Breast epithelium (tissue), 4 donors: ENCODE measurements around the gene STX2. TPM values are rescaled to one million over a fixed set of nuclear protein-coding genes. Genes with fewer than 3 reads are reported as not detected.

Experiments
- DNase-seq, 2 donors: peaks; one replicate each; pipeline ENCODE4 v3.0.0-alpha.2; 2019; ENCODE audit warnings: low spot score in 2 of 2
- H3K27ac ChIP-seq, 2 donors: fragments of 200-600 bp; sonication (generic) in 1 of 2; one replicate each; pipeline ENCODE4 v1.5.1; 2016 to 2019; ENCODE audit warnings: mild to moderate bottlenecking in 1 of 2
- H3K27me3 ChIP-seq, 2 donors: fragments of 200-600 bp; sonication (generic) in 1 of 2; one replicate each; pipeline versions ENCODE4 v1.5.1 to v1.6.0; 2017 to 2019; ENCODE audit warnings: control low read depth in 1 of 2, mild to moderate bottlenecking in 1 of 2
- H3K36me3 ChIP-seq: fragments of 200-600 bp; one replicate; pipeline ENCODE4 v1.5.1; 2019
- H3K4me1 ChIP-seq, 2 donors: fragments of 200-600 bp; sonication (generic); one replicate each; pipeline ENCODE4 v1.5.1; 2016 to 2019; ENCODE audit warnings: control low read depth in 1 of 2
- H3K4me3 ChIP-seq, 3 donors: fragments of 200-600 bp; sonication (generic); 1 replicate in 2 of 3; 2 replicates in 1 of 3; pipeline ENCODE4 v1.5.1; 2016 to 2019; ENCODE audit warnings: mild to moderate bottlenecking in 3 of 3, moderate library complexity in 2 of 3
- H3K9me3 ChIP-seq, 2 donors: fragments of 200-600 bp; sonication (generic) in 1 of 2; one replicate each; pipeline ENCODE4 v1.5.1; 2016 to 2019; ENCODE audit warnings: control low read depth in 1 of 2
- POLR2A ChIP-seq: fragments of 450-650 bp; IDR thresholded peaks from one replicate; pipeline ENCODE4 v1.6.1; 2016; ENCODE audit warnings: antibody characterized with exemption, mild to moderate bottlenecking, moderate library complexity
- POLR2AphosphoS5 ChIP-seq, 3 donors: sonication (generic); formaldehyde crosslinking; IDR thresholded peaks; one replicate each; pipeline ENCODE4 v1.6.1; 2017; ENCODE audit warnings: antibody characterized with exemption in 3 of 3
- intact Hi-C: fragments of 100-400 bp; cut with DNase I; formaldehyde crosslinking; loops from one replicate; pipeline ENCODE4 v1.15.1; 2023; ENCODE audit warnings: low total_unique reads
- total RNA-seq, 3 donors: library from RNA; depleted of rRNA; stranded (reverse); fragments of >200 nt; gene quantifications; one replicate each; pipeline ENCODE4 v1.1.0, GENCODE V29; 2016
- TF ChIP-seq, protein P1 (sequence below), 3 donors: fragments of 450-650 bp; IDR thresholded peaks; one replicate each; pipeline ENCODE4 v1.5.1; 2016 to 2017; ENCODE audit warnings: antibody characterized with exemption in 3 of 3, mild to moderate bottlenecking in 3 of 3, moderate library complexity in 3 of 3

Gene STX2
- total RNA-seq, 3 donors from 2014 or later = 11.6 to 23.2 (median 15.4) TPM

GRCh38 chr12:130748786-130749185 lies 90.3 kb downstream of the STX2 start:
- TF ChIP-seq, protein P1, sequence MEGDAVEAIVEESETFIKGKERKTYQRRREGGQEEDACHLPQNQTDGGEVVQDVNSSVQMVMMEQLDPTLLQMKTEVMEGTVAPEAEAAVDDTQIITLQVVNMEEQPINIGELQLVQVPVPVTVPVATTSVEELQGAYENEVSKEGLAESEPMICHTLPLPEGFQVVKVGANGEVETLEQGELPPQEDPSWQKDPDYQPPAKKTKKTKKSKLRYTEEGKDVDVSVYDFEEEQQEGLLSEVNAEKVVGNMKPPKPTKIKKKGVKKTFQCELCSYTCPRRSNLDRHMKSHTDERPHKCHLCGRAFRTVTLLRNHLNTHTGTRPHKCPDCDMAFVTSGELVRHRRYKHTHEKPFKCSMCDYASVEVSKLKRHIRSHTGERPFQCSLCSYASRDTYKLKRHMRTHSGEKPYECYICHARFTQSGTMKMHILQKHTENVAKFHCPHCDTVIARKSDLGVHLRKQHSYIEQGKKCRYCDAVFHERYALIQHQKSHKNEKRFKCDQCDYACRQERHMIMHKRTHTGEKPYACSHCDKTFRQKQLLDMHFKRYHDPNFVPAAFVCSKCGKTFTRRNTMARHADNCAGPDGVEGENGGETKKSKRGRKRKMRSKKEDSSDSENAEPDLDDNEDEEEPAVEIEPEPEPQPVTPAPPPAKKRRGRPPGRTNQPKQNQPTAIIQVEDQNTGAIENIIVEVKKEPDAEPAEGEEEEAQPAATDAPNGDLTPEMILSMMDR (IDR thresholded peaks at IDR 0.05) = no peak
- TF ChIP-seq POLR2AphosphoS5 (IDR thresholded peaks at IDR 0.05) (no peak), POLR2A (no peak)
- H3K27me3 ChIP-seq = peaks cover 0 to 6% of the 10 kb centered on the region in 2 donors
- no peak for DNase-seq
- H3K4me1 ChIP-seq = no peaks in the 10 kb centered on the region
- peaks cover 0 to 1% of the 10 kb centered on the region in 2 donors for H3K9me3 ChIP-seq
- no peaks in the 10 kb centered on the region for H3K36me3 ChIP-seq
- intact Hi-C loops = no loop called here
- no peak overlapping the region for H3K4me3 ChIP-seq
- no peak overlapping the region for H3K27ac ChIP-seq

DNA sequence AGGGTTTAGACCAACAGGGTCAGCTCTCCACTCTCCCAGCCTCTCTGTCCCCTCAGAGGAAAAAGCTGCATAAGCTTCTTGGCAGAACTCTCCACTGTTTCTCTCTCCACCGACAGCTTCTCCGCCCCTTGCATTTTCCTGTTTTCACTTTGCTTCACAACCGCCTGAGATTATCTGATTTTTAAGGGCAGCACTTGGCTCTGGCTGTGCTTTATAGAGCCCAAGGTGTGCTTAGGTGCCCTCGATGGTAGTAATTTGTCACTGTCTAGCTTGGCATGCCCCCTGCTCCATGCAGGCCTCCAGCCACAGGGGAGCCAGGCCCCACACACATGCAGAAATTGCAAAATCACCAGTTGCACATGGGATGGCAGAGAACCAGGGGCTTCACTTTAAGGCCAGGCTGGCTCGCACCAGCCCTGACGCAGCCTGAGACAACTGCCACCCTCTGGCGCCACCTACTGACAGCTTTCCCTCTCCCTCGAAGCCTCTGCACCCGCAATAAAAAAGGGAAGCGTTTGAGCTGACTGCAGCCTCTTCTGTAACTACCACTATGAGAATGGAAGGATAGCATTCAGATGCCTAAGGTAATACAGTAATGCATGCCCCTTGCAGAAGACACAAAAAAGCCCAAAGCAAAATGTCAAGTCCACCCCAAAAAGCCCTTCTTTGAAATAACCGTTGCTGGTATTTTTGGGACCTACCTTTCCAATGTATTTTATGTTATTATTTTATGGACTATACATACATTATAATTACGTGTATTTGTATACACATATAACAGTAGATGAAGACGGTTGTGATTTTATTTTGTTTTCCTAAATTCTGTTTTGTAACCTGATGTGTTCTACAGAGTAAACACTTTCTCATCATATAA lies 90.9 kb downstream of the STX2 start:
- H3K36me3 ChIP-seq = no peaks in the 10 kb centered on the region
- peaks cover 3 to 5% of the 10 kb centered on the region in 2 donors for H3K9me3 ChIP-seq
- no peak overlapping the region for H3K27ac ChIP-seq
- H3K27me3 ChIP-seq = peaks cover 0 to 6% of the 10 kb centered on the region in 2 donors
- no peak overlapping the region for H3K4me3 ChIP-seq
- peak; percentile 55 to 78 for DNase-seq
- TF ChIP-seq POLR2AphosphoS5 (IDR thresholded peaks at IDR 0.05) (no peak), POLR2A (no peak)
- TF ChIP-seq, protein P1 (IDR thresholded peaks at IDR 0.05) = peak in 2 of 3 donors; percentile 46 to 73
- H3K4me1 ChIP-seq = no peaks in the 10 kb centered on the region
- intact Hi-C loops = no loop called here

DNA sequence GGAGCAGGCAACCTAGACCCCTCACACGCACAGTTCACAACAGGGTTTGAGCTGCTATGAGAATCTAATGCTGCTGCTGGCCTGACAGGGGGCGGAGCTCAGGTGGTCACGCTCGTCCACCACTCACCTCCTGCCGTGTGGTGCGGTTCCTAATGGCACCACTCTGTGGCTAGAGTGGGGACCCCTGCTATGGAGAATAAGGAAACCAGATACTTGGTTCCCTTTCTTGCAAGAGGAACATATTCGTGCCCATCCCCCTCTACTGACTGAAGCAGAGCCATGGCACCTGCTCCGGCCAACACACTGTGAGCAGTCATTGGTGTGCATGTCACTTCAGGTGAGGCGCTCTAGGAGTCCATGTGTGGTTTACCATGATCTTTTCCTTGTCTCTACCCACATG lies 92.5 kb downstream of the STX2 start:
- intact Hi-C loops = no loop called here
- H3K27ac ChIP-seq = no peak overlapping the region
- no peak for DNase-seq
- H3K4me1 ChIP-seq = no peaks in the 10 kb centered on the region
- peaks cover 3 to 5% of the 10 kb centered on the region in 2 donors for H3K9me3 ChIP-seq
- H3K27me3 ChIP-seq = peaks cover 0 to 6% of the 10 kb centered on the region in 2 donors
- TF ChIP-seq POLR2AphosphoS5 (IDR thresholded peaks at IDR 0.05) = no peak
- TF ChIP-seq POLR2A = no peak
- TF ChIP-seq, protein P1 (IDR thresholded peaks at IDR 0.05) = no peak
- no peak overlapping the region for H3K4me3 ChIP-seq
- H3K36me3 ChIP-seq = no peaks in the 10 kb centered on the region

- intact Hi-C loops = no loop called here
- Histone ChIP-seq H3K9me3 (peaks cover 3 to 5% of the 10 kb centered on the region in 2 donors), H3K36me3 (no peaks in the 10 kb centered on the region), H3K27ac (no peak overlapping the region), H3K4me3 (no peak overlapping the region), H3K27me3 (peaks cover 0 to 6% of the 10 kb centered on the region in 2 donors), H3K4me1 (no peaks in the 10 kb centered on the region)
- TF ChIP-seq, protein P1 (IDR thresholded peaks at IDR 0.05) = no peak
- TF ChIP-seq POLR2A (no peak), POLR2AphosphoS5 (IDR thresholded peaks at IDR 0.05) (no peak)
- DNase-seq = no peak
Measured at GRCh38 chr12:130745921-130746320, 93.1 kb downstream of the STX2 start.

DNA sequence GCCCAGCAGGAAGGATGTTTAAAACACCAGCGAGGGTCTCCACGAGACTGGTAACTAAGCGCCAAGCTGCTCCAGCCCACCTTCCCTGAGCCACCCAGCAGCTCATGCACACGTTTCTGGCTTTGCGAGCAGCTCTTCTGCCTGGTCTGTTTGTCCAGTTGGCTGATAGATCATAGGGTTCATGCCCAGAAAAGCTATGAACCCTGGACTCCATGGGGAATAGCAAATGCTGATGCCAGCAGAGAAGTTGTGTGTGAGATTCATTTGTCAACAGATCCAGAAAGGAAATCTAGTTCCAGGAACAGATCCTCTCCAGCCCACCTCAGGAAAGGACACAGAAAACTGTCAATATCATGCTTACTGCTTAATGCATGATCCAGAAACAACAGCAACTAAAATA lies 94.8 kb downstream of the STX2 start:
- peaks cover 3 to 5% of the 10 kb centered on the region in 2 donors for H3K9me3 ChIP-seq
- TF ChIP-seq POLR2AphosphoS5 (IDR thresholded peaks at IDR 0.05) (no peak), POLR2A (no peak)
- TF ChIP-seq, protein P1 (IDR thresholded peaks at IDR 0.05) = no peak
- H3K4me3 ChIP-seq = no peak overlapping the region
- peaks cover 0 to 11% of the 10 kb centered on the region in 2 donors for H3K27me3 ChIP-seq
- intact Hi-C loops = no loop called here
- no peaks in the 10 kb centered on the region for H3K4me1 ChIP-seq
- no peak overlapping the region for H3K27ac ChIP-seq
- no peaks in the 10 kb centered on the region for H3K36me3 ChIP-seq
- no peak for DNase-seq
